Fibroblast of lung (primary cell): Measurements from ENCODE around the gene IL36RN.

Experiments
- CTCF ChIP-seq, 2 donors: IDR thresholded peaks in 1 of 2; conservative IDR thresholded peaks in 1 of 2; 1 replicate in 1 of 2; 2 replicates in 1 of 2; pipeline ENCODE4 v1.5.1; 2011 to 2012; ENCODE audit warnings: low read length in 2 of 2, control low read depth in 1 of 2, inconsistent platforms in 1 of 2, low read depth in 1 of 2, mild to moderate bottlenecking in 1 of 2
- EZH2 ChIP-seq: IDR thresholded peaks from 2 replicates; pipeline ENCODE4 v1.5.1; 2012; ENCODE audit warnings: low read length, control low read depth, mild to moderate bottlenecking; ENCODE audit errors: missing control alignments

GRCh38 chr2:113102133-113102532 is 43.1 kb downstream of the IL36RN start:
- TF ChIP-seq CTCF (conservative IDR thresholded peaks at IDR 0.05 in 1 of 2, IDR thresholded peaks at IDR 0.05 in 1 of 2; ENCODE audit: low read depth in 1 of 2, low read length in 2 of 2) (no peak), EZH2 (no peak)
